Cardiac muscle cell (in vitro differentiated cells and primary cell): ENCODE data around the gene FZD2. TPM values are rescaled to one million over a fixed set of nuclear protein-coding genes. Genes with fewer than 3 reads are reported as not detected.
"Not testable (repeated sequence)": the region's sequence is repeated elsewhere in the genome, so short reads cannot be mapped to it uniquely, and the experiment has no call there.

ENCODE experiments used
- DNase-seq, 2 donors: peaks; one replicate each; pipeline versions ENCODE4 v3.0.0 to v3.0.0-alpha.2; 2010 to 2017; ENCODE audit warnings: low read depth in 1 of 2, low spot score in 1 of 2
- H3K27ac ChIP-seq: fragments of 200-600 bp; sonication (generic); 2 replicates; pipeline ENCODE4 v1.5.1; 2016
- H3K27me3 ChIP-seq: fragments of 200-600 bp; sonication (generic); 2 replicates; pipeline ENCODE4 v1.6.0; 2016; ENCODE audit warnings: control low read depth
- H3K36me3 ChIP-seq: fragments of 200-600 bp; sonication (generic); 2 replicates; pipeline ENCODE4 v1.5.1; 2016; ENCODE audit warnings: control low read depth
- H3K4me1 ChIP-seq: fragments of 200-600 bp; sonication (generic); 2 replicates; pipeline ENCODE4 v1.8.1; 2017; ENCODE audit warnings: low read depth, mild to moderate bottlenecking, mixed run types
- H3K4me3 ChIP-seq: fragments of 200-600 bp; sonication (generic); 2 replicates; pipeline ENCODE4 v1.5.1; 2016; ENCODE audit warnings: mild to moderate bottlenecking
- H3K9me3 ChIP-seq: fragments of 200-600 bp; sonication (generic); 2 replicates; pipeline ENCODE4 v1.5.1; 2017; ENCODE audit warnings: low read depth, mild to moderate bottlenecking, control low read depth
- CTCF ChIP-seq: IDR thresholded peaks from 2 replicates; pipeline ENCODE4 v1.5.1; 2012; ENCODE audit warnings: low read depth, mild to moderate bottlenecking, low read length
- polyA plus RNA-seq: library from polyadenylated mRNA; unstranded; fragments of >200 nt; fragmentation: Nextera tagmentation; extraction: Ambion mirVana; gene quantifications from 2 replicates; pipeline ENCODE4 v1.2.1, GENCODE V29; 2016
- total RNA-seq: library from RNA; depleted of rRNA; stranded (reverse); fragments of >200 nt; gene quantifications from 2 replicates; pipeline ENCODE4 v1.2.3, GENCODE V29; 2016

FZD2 gene
- total and polyA plus RNA-seq, 2 experiments from 2014 or later = 47.4 to 51.5 TPM

- Histone ChIP-seq H3K9me3 (no peaks in the 10 kb centered on the region), H3K36me3 (no peaks in the 10 kb centered on the region), H3K4me3 (peak overlapping the region; percentile 49), H3K27me3 (no peaks in the 10 kb centered on the region), H3K4me1 (peaks cover 14% of the 10 kb centered on the region), H3K27ac (no peak overlapping the region)
- TF ChIP-seq CTCF = no peak
- DNase-seq = no peak
These were observed 3.9 kb downstream of the FZD2 start for GRCh38 chr17:44561237-44561623.

DNA sequence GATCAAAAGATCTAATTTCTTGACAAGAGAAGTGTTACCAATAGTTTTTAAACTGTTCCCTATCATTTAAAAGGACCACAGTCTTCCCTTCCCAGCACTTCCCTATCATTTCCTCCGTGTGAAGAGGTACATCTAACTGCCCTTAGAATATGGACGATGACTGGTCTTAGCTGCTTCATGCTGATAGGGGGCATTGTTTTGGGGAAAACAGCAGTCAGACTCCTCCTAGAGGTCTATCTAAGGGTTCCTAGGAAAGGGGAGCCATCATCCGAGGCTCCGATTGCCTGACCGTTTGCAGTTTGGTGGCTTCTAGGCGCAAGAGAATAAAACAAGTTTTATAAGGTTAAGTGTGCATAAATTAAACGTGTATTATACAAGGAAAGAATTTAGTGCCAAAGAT, 7.1 kb downstream of the FZD2 start:
- peaks cover 14% of the 10 kb centered on the region for H3K4me1 ChIP-seq
- no peak overlapping the region for H3K4me3 ChIP-seq
- H3K27me3 ChIP-seq = no peaks in the 10 kb centered on the region
- H3K36me3 ChIP-seq = no peaks in the 10 kb centered on the region
- no peaks in the 10 kb centered on the region for H3K9me3 ChIP-seq
- no peak for TF ChIP-seq CTCF
- no peak overlapping the region for H3K27ac ChIP-seq
- DNase-seq = no peak

GRCh38 chr17:44565866-44566443, 8.7 kb downstream of the FZD2 start:
- H3K9me3 ChIP-seq = no peaks in the 10 kb centered on the region
- H3K27ac ChIP-seq = no peak overlapping the region
- H3K36me3 ChIP-seq = no peaks in the 10 kb centered on the region
- H3K27me3 ChIP-seq = no peaks in the 10 kb centered on the region
- no peak for DNase-seq
- H3K4me1 ChIP-seq = peaks cover 8% of the 10 kb centered on the region
- H3K4me3 ChIP-seq = no peak overlapping the region
- peak; percentile 49 for TF ChIP-seq CTCF

GRCh38 chr17:44568311-44568944, 11.1 kb downstream of the FZD2 start:
- H3K4me1 ChIP-seq, H3K27ac ChIP-seq, H3K4me3 ChIP-seq, DNase-seq, H3K36me3 ChIP-seq, H3K27me3 ChIP-seq, H3K9me3 ChIP-seq: not testable (repeated sequence)

GRCh38 chr17:44568945-44569858, 11.9 kb downstream of the FZD2 start:
- Histone ChIP-seq H3K4me3 (no peak overlapping the region), H3K4me1 (no peaks in the 10 kb centered on the region), H3K36me3 (no peaks in the 10 kb centered on the region), H3K9me3 (no peaks in the 10 kb centered on the region), H3K27ac (no peak overlapping the region), H3K27me3 (no peaks in the 10 kb centered on the region)
- DNase-seq = no peak
- no peak for TF ChIP-seq CTCF

DNA sequence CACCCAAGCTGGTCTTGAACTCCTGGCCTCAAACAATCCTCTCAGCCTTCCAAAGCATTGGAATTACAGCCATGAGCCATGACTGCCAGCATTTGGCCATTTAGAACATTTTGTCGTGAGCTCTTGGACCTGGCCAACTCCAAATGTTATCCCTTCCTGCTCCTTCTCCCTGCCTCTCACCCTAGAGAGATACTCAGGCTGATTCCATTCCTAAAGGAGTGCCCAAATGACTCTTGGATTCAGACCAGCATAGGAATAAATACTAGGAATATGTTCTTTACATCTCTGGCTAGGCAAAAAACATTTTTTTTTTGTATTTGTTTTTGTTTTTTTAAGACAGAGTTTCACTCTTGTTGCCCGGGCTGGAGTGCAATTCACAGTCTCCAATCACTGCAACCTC, 15.5 kb downstream of the FZD2 start:
- no peak overlapping the region for H3K4me3 ChIP-seq
- TF ChIP-seq CTCF = no peak
- no peak for DNase-seq
- H3K27ac ChIP-seq = no peak overlapping the region
- no peaks in the 10 kb centered on the region for H3K36me3 ChIP-seq
- H3K9me3 ChIP-seq = no peaks in the 10 kb centered on the region
- H3K4me1 ChIP-seq = peaks cover 4% of the 10 kb centered on the region
- no peaks in the 10 kb centered on the region for H3K27me3 ChIP-seq
